OCI-LY1 (cell line): Measurements from ENCODE around the gene GTF2E1.

Experiments used
- EZH2 ChIP-seq: fragments of 200-600 bp; sonication (generic), shearing (Covaris generic); IDR thresholded peaks from 2 replicates; pipeline ENCODE4 v1.8.0; 2017; ENCODE audit warnings: borderline replicate concordance, mixed run types, mild to moderate bottlenecking, antibody characterized with exemption, low read length, moderate library complexity, mixed read lengths
- TF ChIP-seq, protein P1 (sequence below): fragments of 200-600 bp; sonication (generic), shearing (Covaris generic); IDR thresholded peaks from 2 replicates; pipeline ENCODE4 v1.5.1; 2017; ENCODE audit warnings: mild to moderate bottlenecking, antibody characterized with exemption, low read length, moderate library complexity, mixed read lengths

DNA sequence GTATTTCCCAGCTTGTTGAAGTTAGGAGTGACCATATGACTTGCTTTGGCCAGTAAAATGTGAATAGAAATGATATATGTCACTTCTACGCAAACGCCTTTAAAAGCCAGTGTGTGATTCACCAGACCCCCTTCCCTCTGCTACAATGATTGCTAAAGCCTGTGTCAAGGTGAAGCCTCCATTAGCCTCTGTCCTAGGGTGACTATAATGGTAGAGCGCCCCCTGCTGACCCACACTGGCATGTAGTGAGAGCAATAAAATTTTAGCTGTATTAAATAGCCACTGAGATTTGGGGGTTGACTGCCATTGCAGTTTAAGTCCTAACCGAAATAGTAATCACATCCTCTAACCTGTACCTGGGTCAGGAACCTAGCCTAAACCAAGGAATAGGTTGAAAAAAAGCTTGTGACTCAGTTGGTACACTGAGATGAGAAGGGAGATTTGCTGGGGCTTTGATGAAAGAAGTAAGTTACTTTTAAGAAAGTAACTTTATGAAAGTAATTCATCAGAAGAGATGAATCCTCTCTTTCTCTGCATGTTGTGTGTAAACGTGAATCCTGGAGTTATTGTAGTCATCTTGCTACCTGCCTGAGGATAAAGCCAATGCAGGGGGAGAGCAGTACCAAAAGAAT is 52.6 kb downstream of the GTF2E1 start:
- TF ChIP-seq, protein P1, sequence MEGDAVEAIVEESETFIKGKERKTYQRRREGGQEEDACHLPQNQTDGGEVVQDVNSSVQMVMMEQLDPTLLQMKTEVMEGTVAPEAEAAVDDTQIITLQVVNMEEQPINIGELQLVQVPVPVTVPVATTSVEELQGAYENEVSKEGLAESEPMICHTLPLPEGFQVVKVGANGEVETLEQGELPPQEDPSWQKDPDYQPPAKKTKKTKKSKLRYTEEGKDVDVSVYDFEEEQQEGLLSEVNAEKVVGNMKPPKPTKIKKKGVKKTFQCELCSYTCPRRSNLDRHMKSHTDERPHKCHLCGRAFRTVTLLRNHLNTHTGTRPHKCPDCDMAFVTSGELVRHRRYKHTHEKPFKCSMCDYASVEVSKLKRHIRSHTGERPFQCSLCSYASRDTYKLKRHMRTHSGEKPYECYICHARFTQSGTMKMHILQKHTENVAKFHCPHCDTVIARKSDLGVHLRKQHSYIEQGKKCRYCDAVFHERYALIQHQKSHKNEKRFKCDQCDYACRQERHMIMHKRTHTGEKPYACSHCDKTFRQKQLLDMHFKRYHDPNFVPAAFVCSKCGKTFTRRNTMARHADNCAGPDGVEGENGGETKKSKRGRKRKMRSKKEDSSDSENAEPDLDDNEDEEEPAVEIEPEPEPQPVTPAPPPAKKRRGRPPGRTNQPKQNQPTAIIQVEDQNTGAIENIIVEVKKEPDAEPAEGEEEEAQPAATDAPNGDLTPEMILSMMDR = peak; percentile 85
- no peak for TF ChIP-seq EZH2
